ENCODE results near the gene RANBP2. TPM values are rescaled to one million over a fixed set of nuclear protein-coding genes. Genes with fewer than 3 reads are reported as not detected.
A peak's percentile ranks its signal among the peaks of the same experiment; 100 is the strongest.

The RANBP2 gene
- total RNA-seq, 1 donor from 2014 or later, result 112 TPM

- no peak for DNase-seq (ENCODE audit: low read depth)
Observed at GRCh38 chr2:108778857-108779256, 59.6 kb downstream of the RANBP2 start.

GRCh38 chr2:108786008-108786353 lies 66.7 kb downstream of the RANBP2 start:
- DNase-seq (ENCODE audit: low read depth), result no peak

- DNase-seq (ENCODE audit: low read depth), result peak; percentile 59
Observed at GRCh38 chr2:108786354-108787215, 67.3 kb downstream of the RANBP2 start, which contains the start of gene CCDC138. Gene CCDC138, plus strand, starts transcription at chr2:108786771. Its CDS starts 52 bp downstream, at chr2:108786823.

GRCh38 chr2:108787216-108787541 lies 67.9 kb downstream of the RANBP2 start:
- no peak for DNase-seq (ENCODE audit: low read depth)

- no peak for DNase-seq (ENCODE audit: low read depth)
Observed at GRCh38 chr2:108803045-108803736, 83.9 kb downstream of the RANBP2 start.

GRCh38 chr2:108805032-108805431 lies 85.8 kb downstream of the RANBP2 start:
- DNase-seq (ENCODE audit: low read depth), result no peak

- no peak for DNase-seq (ENCODE audit: low read depth)
Observed at GRCh38 chr2:108805782-108806181, 86.5 kb downstream of the RANBP2 start.

- no peak for DNase-seq (ENCODE audit: low read depth)
Observed at GRCh38 chr2:108806371-108807113, 87.3 kb downstream of the RANBP2 start.

- DNase-seq (ENCODE audit: low read depth), result no peak
Observed at GRCh38 chr2:108809936-108810335, 90.7 kb downstream of the RANBP2 start.

GRCh38 chr2:108810993-108811957 lies 92.0 kb downstream of the RANBP2 start:
- no peak for DNase-seq (ENCODE audit: low read depth)

- DNase-seq (ENCODE audit: low read depth), result peak; percentile 20
Observed at GRCh38 chr2:108813732-108814131, 94.5 kb downstream of the RANBP2 start.

GRCh38 chr2:108820482-108820881 lies 101.2 kb downstream of the RANBP2 start:
- DNase-seq (ENCODE audit: low read depth), result peak; percentile 5

- no peak for DNase-seq (ENCODE audit: low read depth)
Observed at GRCh38 chr2:108823286-108823685, 104.0 kb downstream of the RANBP2 start.

GRCh38 chr2:108824316-108825070 lies 105.2 kb downstream of the RANBP2 start:
- no peak for DNase-seq (ENCODE audit: low read depth)

GRCh38 chr2:108825254-108825653 lies 106.0 kb downstream of the RANBP2 start:
- no peak for DNase-seq (ENCODE audit: low read depth)

GRCh38 chr2:108825736-108826135 lies 106.5 kb downstream of the RANBP2 start:
- no peak for DNase-seq (ENCODE audit: low read depth)

GRCh38 chr2:108829578-108830310 lies 110.5 kb downstream of the RANBP2 start:
- DNase-seq (ENCODE audit: low read depth), result no peak

- DNase-seq (ENCODE audit: low read depth), result peak; percentile 22
Observed at GRCh38 chr2:108833219-108833618, 113.9 kb downstream of the RANBP2 start.

GRCh38 chr2:108834620-108835019 lies 115.3 kb downstream of the RANBP2 start:
- DNase-seq (ENCODE audit: low read depth), result no peak

- no peak for DNase-seq (ENCODE audit: low read depth)
Observed at GRCh38 chr2:108835040-108835439, 115.8 kb downstream of the RANBP2 start.

Measured in renal cortical epithelial cell (primary cell).